ENCODE measurements around the gene N4BP3.

Gene N4BP3

GRCh38 chr5:178116143-178116885, 3.0 kb downstream of the N4BP3 start:
- FAIRE-seq = no peak

GRCh38 chr5:178117923-178118701, 4.8 kb downstream of the N4BP3 start:
- TF ChIP-seq, protein P1, sequence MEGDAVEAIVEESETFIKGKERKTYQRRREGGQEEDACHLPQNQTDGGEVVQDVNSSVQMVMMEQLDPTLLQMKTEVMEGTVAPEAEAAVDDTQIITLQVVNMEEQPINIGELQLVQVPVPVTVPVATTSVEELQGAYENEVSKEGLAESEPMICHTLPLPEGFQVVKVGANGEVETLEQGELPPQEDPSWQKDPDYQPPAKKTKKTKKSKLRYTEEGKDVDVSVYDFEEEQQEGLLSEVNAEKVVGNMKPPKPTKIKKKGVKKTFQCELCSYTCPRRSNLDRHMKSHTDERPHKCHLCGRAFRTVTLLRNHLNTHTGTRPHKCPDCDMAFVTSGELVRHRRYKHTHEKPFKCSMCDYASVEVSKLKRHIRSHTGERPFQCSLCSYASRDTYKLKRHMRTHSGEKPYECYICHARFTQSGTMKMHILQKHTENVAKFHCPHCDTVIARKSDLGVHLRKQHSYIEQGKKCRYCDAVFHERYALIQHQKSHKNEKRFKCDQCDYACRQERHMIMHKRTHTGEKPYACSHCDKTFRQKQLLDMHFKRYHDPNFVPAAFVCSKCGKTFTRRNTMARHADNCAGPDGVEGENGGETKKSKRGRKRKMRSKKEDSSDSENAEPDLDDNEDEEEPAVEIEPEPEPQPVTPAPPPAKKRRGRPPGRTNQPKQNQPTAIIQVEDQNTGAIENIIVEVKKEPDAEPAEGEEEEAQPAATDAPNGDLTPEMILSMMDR (IDR thresholded peaks at IDR 0.05; ENCODE audit: insufficient read depth, missing control alignments) = no peak
- no peak for DNase-seq (ENCODE audit: insufficient read length, low spot score)
- FAIRE-seq = no peak

More at GRCh38 chr5:178116143-178116885, 3.0 kb downstream of the N4BP3 start:
- DNase-seq (ENCODE audit: insufficient read length, low spot score) = no peak
- TF ChIP-seq, protein P1 (IDR thresholded peaks at IDR 0.05; ENCODE audit: insufficient read depth, missing control alignments) = no peak

GRCh38 chr5:178119915-178120606, 6.7 kb downstream of the N4BP3 start:
- TF ChIP-seq, protein P1 (IDR thresholded peaks at IDR 0.05; ENCODE audit: insufficient read depth, missing control alignments) = no peak
- FAIRE-seq = no peak
- no peak for DNase-seq (ENCODE audit: insufficient read length, low spot score)

GRCh38 chr5:178120607-178121357, 7.5 kb downstream of the N4BP3 start:
- TF ChIP-seq, protein P1 (IDR thresholded peaks at IDR 0.05; ENCODE audit: insufficient read depth, missing control alignments) = peak; percentile 67
- DNase-seq (ENCODE audit: insufficient read length, low spot score) (peak; percentile 91), FAIRE-seq (no peak)

GRCh38 chr5:178121391-178122276, 8.3 kb downstream of the N4BP3 start:
- DNase-seq (ENCODE audit: insufficient read length, low spot score) = no peak
- FAIRE-seq = no peak
- TF ChIP-seq, protein P1 (IDR thresholded peaks at IDR 0.05; ENCODE audit: insufficient read depth, missing control alignments) = no peak

- DNase-seq (ENCODE audit: insufficient read length, low spot score) = no peak
- FAIRE-seq = no peak
- TF ChIP-seq, protein P1 (IDR thresholded peaks at IDR 0.05; ENCODE audit: insufficient read depth, missing control alignments) = no peak
These were observed 9.0 kb downstream of the N4BP3 start for GRCh38 chr5:178122346-178122745.
